Body of pancreas (tissue), 4 donors: ENCODE results near the gene KLHL13. TPM values are rescaled to one million over a fixed set of nuclear protein-coding genes. Genes with fewer than 3 reads are reported as not detected.

Experiments used
- ATAC-seq: fragments of 150-250 bp; one replicate; pipeline ENCODE4 v1.9.1; 2016
- DNase-seq, 4 donors: peaks; one replicate each; pipeline ENCODE4 v3.0.0-alpha.2; 2019
- H3K27ac ChIP-seq, 4 donors: fragments of 200-600 bp; sonication (generic); 1 replicate in 3 of 4; 2 replicates in 1 of 4; pipeline versions ENCODE4 v1.5.1 to v1.6.1; 2016 to 2019; ENCODE audit warnings: mild to moderate bottlenecking in 1 of 4, mixed read lengths in 1 of 4, moderate library complexity in 1 of 4
- H3K27me3 ChIP-seq, 2 donors: fragments of 200-600 bp; sonication (generic); one replicate each; pipeline ENCODE4 v1.6.0; 2016; ENCODE audit warnings: mild to moderate bottlenecking in 1 of 2
- H3K36me3 ChIP-seq, 2 donors: fragments of 200-600 bp; sonication (generic); replicated peaks in 1 of 2; 2 replicates each; pipeline ENCODE4 v1.5.1; 2016; ENCODE audit warnings: low read depth in 2 of 2; ENCODE audit not compliant: insufficient read depth in 1 of 2
- H3K4me1 ChIP-seq: fragments of 200-600 bp; sonication (generic); one replicate; pipeline ENCODE4 v1.6.0; 2016
- H3K4me3 ChIP-seq, 2 donors: fragments of 200-600 bp; sonication (generic); 1 replicate in 1 of 2; 2 replicates in 1 of 2; pipeline ENCODE4 v1.5.1; 2016 to 2019
- H3K9me3 ChIP-seq, 3 donors: fragments of 200-600 bp; sonication (generic); 1 replicate in 2 of 3; 2 replicates in 1 of 3; pipeline ENCODE4 v1.5.1; 2016
- CTCF ChIP-seq, 7 experiments: fragments of 450-650 bp in 4 of 7; fragments of 200-600 bp in 3 of 7; sonication (generic) in 3 of 7; IDR thresholded peaks; one replicate each; pipeline ENCODE4 v1.5.1; 2016 to 2019; ENCODE audit warnings: antibody characterized with exemption in 7 of 7
- POLR2A ChIP-seq, 3 donors: fragments of 450-650 bp; IDR thresholded peaks; one replicate each; pipeline ENCODE4 v1.6.1; 2016; ENCODE audit warnings: antibody characterized with exemption in 3 of 3, mild to moderate bottlenecking in 2 of 3
- WGBS, 2 donors: methylation state at CpG; one replicate each; pipeline ENCODE4 v1.1.5; 2017; 5-methylcytosine and 5-hydroxymethylcytosine counted together
- intact Hi-C: fragments of 100-400 bp; cut with DNase I; formaldehyde crosslinking; loops from one replicate; pipeline ENCODE4 v1.15.1; 2023
- total RNA-seq, 2 donors: library from RNA; depleted of rRNA; stranded (reverse); fragments of >200 nt; gene quantifications; one replicate each; pipeline ENCODE4 v1.1.0, GENCODE V29; 2016

Gene KLHL13
- total RNA-seq, 2 donors from 2014 or later: 3.0 to 3.4 TPM

GRCh38 chrX:118100091-118100490 lies 16.5 kb downstream of the KLHL13 start:
- intact Hi-C loops: no loop called here
- WGBS, 2 donors: 90 to 96% methylated on average over 5 of the region's 5 CpGs
- Histone ChIP-seq H3K9me3 (no peaks in the 10 kb centered on the region), H3K27ac (no peak overlapping the region), H3K27me3 (no peaks in the 10 kb centered on the region), H3K4me1 (no peaks in the 10 kb centered on the region), H3K36me3 (no peaks in the 10 kb centered on the region), H3K4me3 (no peak overlapping the region)
- TF ChIP-seq CTCF (IDR thresholded peaks at IDR 0.05): no peak
- TF ChIP-seq POLR2A (IDR thresholded peaks at IDR 0.05): no peak
- no peak for DNase-seq
- ATAC-seq: no peak

- Histone ChIP-seq H3K9me3 (no peaks in the 10 kb centered on the region), H3K27me3 (no peaks in the 10 kb centered on the region), H3K27ac (no peak overlapping the region), H3K4me3 (no peak overlapping the region), H3K4me1 (no peaks in the 10 kb centered on the region), H3K36me3 (no peaks in the 10 kb centered on the region)
- intact Hi-C loops: no loop called here
- DNase-seq (no peak), ATAC-seq (no peak)
- no peak for TF ChIP-seq CTCF (IDR thresholded peaks at IDR 0.05)
- 93% methylated on average over 4 of the region's 4 CpGs for WGBS, 2 donors
Observed at GRCh38 chrX:118088084-118088483, 28.5 kb downstream of the KLHL13 start.

GRCh38 chrX:118074196-118074595 lies 42.4 kb downstream of the KLHL13 start:
- H3K27ac ChIP-seq: no peak overlapping the region

GRCh38 chrX:118066867-118067515 lies 49.6 kb downstream of the KLHL13 start:
- Histone ChIP-seq H3K4me1 (no peaks in the 10 kb centered on the region), H3K27ac (no peak overlapping the region), H3K36me3 (no peaks in the 10 kb centered on the region), H3K27me3 (no peaks in the 10 kb centered on the region), H3K9me3 (no peaks in the 10 kb centered on the region), H3K4me3 (no peak overlapping the region)
- TF ChIP-seq POLR2A (IDR thresholded peaks at IDR 0.05): no peak
- TF ChIP-seq CTCF (IDR thresholded peaks at IDR 0.05): no peak
- DNase-seq (no peak), ATAC-seq (no peak)
- WGBS, 2 donors: 100% methylated on average over 2 of the region's 2 CpGs
- intact Hi-C loops: no loop called here

More at GRCh38 chrX:118074196-118074595, 42.4 kb downstream of the KLHL13 start:
- H3K4me1 ChIP-seq: no peaks in the 10 kb centered on the region
- no peak overlapping the region for H3K4me3 ChIP-seq
- DNase-seq (no peak), ATAC-seq (no peak)
- H3K27me3 ChIP-seq: no peaks in the 10 kb centered on the region
- intact Hi-C loops: no loop called here
- 33 to 40% methylated on average over 1 of the region's 1 CpG for WGBS, 2 donors
- TF ChIP-seq POLR2A (IDR thresholded peaks at IDR 0.05) (no peak), CTCF (IDR thresholded peaks at IDR 0.05) (no peak)
- no peaks in the 10 kb centered on the region for H3K9me3 ChIP-seq
- H3K36me3 ChIP-seq: no peaks in the 10 kb centered on the region
